EL (cell line): ENCODE results near the gene KCTD16.

Experiments used
- DNase-seq: peaks from one replicate; pipeline ENCODE4 v3.0.0-alpha.2; 2016

The KCTD16 gene

DNA sequence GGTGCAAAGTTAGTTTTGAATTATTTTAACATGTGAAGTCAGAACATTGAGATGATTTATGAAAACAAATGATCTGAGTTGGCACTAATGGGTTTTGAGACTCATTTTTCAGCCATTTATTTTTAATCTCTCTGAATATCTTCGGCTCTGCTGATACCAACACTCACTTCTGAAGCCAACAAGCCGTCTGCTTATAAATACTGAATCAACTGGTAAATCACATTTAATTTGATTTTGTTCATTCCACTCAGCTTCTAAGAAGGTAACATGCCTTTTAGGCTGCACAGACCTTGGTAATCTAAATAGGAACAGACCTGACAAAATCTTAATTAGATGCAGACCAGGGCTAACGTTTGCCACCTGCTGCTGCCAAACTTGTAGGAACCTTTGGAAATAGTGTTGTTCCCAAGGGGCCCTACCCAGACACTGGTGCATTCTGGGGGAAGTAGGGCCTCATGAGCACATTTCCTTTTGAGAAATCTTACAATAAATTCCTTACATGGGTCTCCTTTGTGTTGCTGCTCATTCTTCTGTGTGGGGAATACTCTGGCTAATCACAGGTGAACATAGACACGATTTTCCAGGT lies 182.2 kb downstream of the KCTD16 start:
- no peak for DNase-seq

DNA sequence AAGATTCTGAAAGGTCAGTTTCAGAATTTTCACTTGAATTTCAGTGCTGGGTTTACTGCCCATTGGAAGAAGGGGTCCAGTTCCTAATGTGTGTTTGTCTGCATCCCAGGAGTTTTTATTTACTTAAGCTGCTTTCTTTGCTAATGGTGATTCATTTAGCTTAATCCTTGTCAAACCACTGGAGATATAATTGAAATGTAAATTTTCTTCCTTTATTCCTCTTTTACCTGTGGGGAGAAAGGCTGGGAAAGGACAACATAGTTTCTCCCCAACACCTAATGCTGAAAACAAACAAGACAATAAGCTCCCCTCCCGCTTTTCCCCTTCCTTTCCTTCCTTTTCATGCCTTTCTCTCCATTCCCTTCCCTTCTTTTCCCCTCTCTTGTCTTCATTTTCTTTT lies 185.8 kb downstream of the KCTD16 start:
- DNase-seq = no peak

DNA sequence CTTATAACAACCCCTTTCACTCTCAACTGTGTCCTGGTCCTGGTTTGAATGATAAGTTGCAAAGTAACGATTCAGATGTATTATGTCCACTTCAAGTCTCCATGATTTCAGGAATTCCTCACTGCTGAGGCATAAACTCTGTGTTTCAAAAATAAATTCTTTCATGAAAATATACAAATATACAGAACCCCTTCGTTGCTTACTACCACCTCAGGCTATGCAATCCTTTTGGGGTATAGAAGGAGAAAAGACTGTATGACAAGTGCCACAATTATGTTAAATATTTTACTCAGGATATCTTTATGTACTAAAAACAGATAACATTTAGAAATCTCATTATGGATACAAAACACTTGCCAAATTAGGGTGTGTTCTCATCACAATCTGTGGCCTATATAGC lies 190.7 kb downstream of the KCTD16 start:
- peak; percentile 81 for DNase-seq

DNA sequence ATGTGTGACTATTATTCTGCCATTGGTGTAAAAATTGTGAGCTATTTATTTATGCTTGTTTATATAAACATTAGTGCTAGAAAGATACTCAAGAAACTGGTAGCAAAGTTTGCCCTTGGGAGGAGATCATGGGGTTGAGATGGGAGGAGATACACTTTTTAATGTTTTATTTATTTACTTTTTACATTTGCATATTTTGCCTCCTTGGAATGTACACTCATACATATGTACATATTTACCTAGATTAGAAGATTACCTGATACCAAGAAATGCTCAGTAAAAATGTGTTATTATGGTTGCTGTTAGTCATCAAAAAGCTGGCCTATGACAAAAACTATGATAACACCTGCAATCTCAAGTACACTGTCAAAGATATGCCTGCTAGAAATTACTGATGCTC lies 195.2 kb downstream of the KCTD16 start:
- DNase-seq = no peak

DNA sequence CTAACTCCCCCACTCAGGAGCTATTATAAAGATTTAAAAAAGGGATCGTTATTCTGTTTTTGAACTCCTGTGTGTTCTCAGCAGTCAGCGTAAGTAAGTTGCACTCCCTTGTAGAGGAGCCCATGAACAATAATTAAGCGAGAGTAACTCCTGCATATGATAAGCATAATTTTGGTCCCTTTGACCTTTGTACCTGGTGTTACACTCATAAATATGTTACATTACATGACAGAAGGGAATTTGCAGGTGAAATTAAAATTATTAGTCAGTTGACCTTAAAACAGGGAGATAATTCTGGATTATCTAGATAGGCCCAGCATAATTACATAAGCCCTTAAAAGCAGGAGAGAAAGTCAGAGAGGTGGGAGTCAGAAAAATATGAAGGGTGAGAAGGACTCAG lies 197.3 kb downstream of the KCTD16 start:
- no peak for DNase-seq

DNA sequence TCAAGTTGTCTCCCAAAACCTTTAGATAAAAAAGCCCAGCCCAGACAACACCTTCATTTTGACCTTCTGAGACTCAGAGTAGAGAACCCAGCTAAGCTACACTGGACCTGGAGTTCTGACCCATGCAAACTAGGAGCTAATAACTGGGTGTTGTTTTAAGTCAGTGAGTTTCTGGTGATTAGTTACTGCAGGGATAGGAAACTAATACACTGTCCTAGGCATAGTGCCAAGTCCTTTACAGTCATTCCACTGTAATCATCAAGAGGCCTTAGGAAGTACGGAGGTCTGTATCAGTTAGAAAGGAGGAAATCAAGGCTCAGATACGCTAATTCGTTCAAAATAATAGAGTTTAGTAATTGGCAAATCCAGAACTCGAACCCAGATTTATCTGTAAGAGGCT lies 197.9 kb downstream of the KCTD16 start:
- peak; percentile 66 for DNase-seq

DNA sequence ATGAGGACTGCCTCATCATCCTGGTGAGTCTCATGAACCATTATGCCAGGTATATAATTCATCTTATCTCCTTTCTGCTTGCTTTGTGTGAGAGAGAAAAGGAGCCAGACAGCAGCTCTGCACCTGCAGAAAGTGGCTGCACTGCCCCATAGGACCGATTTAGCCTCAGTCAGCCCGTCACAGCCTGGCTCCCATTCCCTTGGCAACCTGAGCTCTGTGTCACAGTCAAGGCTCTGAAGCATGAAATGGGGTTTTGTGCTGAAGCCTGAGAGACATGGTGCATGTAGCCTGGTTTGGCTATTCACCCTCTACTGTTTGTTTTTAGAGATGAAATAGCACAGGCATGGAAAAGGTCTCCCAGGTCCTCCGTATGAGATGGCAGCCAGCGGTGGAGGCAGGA lies 198.3 kb downstream of the KCTD16 start:
- no peak for DNase-seq

DNA sequence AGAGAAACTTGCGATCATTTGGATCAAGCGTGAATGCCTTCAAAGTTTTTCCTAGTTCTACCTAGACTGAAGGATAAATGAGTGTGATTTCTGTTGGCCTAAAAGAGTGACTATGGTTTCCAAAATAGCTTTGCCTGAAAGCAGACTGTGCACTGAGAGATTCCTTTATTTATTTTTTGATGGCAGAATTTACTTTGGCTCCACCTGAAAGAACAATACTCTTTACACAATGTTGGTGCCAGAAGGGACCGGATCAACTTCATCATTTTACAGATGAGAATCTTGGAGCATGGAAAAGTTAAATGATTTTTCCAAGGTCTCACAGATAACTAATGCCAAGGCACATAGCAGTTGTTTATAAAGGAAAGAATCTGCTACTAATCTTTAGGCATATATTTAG lies 199.6 kb downstream of the KCTD16 start:
- DNase-seq = no peak

DNA sequence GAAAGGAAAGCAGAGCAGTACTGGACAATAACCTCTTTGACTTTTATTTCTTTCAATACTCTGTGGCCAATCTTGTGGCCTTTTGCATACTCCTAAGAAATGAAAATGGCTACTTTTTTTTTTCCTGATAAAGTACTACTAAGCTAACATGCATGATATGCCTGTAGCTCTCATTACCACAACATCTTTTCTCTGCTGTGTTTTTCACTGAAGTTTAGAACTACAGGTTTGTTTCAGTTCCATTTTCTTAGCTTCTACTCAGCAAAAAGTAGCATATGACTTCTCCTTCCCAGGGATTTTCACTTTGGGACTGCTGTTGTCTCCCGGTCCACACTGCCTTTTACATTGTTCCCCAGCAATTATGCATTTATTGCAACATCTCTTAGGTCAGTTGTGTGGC lies 204.0 kb downstream of the KCTD16 start:
- no peak for DNase-seq

DNA sequence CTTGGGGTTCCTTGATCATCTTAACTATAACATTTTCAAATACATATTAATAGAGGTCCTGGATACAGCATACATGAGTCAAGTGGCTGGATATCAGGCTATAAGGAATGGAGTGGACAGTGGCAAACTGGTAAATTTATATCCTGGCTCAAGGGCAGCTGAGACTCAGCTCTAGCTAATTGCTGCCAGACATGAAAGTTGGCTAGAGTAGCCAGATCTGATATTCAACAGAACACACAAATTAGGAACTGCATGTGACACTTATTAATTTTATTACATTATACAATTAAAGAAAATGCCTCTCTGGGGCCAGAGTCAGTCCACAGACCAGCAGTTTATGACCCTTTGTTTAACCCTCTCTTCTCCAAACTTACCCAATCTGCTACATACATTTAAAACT lies 206.5 kb downstream of the KCTD16 start:
- DNase-seq = no peak

DNA sequence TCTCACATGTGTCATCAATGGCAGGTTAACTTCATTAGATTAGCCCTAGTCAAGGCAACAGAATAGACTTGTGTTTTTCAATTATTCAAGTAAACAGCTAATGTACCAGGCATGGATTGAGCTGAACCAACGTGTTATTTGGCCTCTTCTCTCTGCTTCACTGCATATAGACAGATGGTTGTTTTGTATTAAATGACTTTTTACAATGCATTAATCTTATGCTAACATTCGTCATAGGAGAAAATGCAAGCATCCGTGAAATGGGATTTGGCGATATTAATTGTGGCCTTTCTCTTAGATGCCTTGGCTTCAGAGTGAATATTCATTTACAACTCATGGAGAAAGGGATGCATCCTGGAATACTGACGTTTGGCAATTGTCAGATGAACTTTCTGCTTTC lies 208.0 kb downstream of the KCTD16 start:
- no peak for DNase-seq

DNA sequence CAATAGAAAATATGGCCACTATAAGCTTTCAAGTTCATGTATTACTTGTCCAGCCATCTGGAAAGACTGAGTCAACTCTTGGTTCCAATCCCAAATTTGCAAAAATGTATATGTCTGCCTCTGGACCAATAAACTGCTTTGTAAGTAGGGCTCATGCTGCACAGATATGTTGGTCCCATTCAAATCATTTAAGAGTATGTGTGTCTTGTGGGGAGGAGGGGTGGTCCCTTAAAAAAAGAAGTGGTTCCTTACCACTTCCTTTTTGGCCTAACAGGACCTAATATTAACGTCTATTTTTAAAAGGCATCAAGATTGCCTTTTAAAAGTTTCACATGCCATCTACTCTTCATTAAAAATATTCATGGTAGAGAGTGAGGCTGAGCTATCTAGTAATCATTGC lies 214.9 kb downstream of the KCTD16 start:
- no peak for DNase-seq

DNA sequence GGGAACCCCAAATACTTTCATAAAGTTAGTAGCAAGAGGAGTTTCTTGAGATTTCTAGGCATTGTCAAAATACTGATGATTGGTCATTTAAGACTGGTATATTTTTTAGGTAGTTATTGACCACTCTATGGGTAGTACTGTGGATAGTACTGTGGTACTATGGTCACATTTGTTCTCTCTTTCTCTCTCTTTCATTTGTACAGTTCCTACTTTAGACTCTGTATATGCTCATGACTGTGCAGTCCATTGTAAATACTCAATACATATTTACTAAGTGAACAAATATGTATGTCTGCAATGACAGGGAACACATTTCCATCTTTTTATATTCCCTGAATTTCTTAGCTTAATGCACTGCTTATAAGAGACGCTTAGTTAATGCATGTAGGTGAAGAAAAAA lies 215.6 kb downstream of the KCTD16 start:
- DNase-seq = no peak

DNA sequence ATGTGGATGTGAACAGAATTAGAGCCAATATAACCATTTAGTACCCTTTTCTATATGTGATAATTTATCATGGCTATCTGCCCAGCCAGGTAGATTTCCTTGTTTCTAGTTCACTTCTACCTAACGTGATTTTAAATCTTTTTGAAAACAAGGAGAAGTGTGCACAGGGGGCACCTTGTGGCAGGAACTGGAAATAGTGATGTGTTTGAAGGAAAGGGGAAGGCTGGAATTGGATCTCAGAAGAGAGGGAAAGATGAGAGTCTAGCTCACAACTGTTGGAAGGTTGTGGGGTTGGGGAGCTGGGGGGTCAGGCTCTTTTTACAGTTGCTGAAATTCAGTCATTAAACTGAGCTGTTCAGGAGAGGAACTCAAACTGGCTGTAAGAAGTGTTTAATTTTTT lies 219.5 kb downstream of the KCTD16 start:
- DNase-seq = peak; percentile 19

DNA sequence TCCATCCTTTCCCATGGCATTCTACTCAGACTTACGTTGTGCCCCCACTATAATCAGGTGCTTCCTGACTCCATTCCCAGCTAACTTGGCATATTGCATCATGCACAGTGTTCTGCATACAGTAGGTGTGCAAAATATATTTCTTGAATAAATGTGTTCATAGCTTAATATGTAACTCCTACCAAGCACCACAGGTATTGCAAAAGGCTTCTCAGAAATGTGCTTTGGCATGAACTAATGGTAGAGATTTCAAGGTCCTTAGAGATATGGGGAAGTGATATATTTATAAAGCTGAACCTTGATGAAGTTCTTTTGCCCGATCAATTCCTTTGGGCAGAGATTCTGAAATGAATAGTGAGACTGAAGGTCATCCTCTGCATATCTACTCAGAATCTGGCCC lies 220.4 kb downstream of the KCTD16 start:
- no peak for DNase-seq

DNA sequence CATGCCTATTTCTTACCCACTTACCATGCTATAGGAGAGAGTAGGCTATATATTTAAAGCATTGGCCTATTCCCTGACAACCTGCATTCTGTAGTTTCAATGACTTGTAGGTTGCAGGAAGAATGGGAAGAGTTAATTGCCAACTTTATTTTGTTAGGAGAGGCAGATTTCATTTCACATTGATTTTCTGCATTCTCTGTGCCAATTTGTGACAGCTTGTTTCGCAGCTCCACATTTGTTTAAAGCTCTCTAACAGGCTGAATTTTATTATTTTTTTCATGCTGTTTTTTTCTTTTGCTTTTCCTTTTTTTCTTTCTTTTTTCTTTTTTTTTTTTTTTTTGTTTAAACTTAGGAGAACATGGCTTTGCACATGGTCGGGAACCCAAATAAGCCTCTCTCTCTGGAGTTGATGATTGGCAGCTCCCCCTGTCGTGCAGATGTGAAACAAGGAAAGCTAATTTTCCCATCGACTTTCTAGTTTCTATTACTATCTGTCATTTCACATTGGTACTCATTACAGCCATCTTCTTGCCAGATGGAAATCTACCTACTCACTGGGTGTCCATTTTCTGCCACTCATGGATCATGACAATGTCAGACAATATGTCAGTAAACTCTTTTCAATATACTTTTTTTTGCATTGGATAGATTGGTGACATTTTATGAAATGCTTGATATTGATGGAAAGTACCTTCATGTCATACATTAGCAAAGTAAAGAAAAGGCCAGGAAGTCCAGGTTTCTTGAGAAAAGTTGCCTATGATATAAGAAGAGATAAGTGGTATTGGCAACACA lies 223.2 kb downstream of the KCTD16 start:
- no peak for DNase-seq

DNA sequence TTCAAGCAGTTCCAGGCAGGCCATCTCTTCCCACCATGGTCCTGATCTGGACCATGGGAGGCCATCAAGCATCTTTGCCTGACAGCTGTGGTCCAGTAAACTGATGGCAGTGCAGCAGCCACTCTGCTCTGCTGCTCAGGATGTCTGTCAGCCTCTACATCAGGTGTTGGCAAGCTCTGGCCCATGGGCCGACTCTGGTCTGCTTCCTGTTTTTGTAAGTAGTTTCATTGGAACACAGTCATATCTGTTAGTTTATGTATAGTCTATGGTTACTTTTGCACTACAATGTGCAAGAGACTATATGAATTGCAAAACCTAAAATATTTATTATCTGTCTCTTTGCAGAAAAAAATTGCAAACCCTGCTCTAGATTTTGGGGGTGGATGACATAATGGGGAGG lies 225.0 kb downstream of the KCTD16 start:
- DNase-seq = no peak

DNA sequence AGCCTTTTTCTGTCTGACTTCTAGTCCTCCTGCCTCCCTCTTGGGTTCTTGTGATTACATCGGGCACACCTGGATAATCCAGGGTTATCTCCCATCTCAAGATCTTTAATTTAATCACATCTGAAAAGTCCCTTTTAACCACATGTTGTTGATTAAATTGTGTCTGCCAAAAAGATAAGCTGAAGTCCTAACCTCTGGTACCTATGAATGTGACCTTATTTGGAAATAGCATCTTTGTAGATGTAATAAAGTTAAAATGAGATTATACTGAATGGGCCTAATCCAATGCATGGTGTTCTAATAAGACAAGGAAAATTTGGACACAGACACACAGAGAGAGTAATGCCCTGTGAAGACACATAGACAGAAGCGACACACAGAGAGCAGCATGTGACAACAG lies 232.4 kb downstream of the KCTD16 start:
- no peak for DNase-seq

DNA sequence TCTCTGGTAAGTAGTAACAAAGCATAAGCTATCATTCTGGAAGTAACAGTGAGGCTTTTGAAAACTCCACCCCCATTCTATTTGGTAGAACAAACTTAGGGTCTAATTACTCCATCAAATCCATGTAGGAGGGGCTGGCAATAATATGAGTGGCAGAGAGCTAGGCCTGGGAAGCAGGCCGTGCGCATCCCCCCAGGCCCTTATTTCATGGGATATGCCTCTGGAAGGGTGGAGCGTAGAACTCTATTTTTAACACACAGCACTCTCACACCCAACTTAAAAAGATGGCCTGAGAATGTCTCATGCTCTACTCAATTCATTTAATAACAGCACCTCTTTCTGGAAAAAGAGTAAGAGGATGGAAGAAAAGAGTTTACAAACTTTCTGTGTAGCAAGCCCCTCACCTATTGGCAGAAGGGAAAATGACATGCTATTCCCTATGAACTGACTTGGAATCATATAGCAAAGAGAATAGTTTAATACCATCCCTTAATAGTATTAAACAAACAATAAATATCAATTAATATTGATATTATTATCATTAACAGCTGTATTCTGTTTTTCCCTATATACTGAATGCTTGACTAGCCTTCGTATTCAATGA lies 233.2 kb downstream of the KCTD16 start:
- DNase-seq = no peak

DNA sequence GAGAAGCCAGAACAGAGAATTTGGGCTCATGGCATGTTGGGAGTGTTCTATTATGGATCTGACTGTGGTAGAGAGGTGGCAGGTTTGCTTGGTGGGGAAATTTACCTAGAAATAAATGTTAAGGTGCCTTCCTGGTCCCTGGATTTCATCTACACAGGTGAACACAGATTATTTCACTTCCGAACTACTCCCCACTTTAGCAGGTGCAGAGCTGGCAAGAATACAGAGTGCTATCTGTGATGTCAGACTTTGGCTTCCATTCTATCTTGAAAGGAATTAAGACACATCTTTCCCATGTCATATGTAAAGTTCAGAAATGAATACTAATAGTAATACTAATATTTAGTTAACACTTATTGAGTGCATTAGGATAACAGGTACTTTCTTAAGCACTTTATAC lies 234.0 kb downstream of the KCTD16 start:
- DNase-seq = no peak

DNA sequence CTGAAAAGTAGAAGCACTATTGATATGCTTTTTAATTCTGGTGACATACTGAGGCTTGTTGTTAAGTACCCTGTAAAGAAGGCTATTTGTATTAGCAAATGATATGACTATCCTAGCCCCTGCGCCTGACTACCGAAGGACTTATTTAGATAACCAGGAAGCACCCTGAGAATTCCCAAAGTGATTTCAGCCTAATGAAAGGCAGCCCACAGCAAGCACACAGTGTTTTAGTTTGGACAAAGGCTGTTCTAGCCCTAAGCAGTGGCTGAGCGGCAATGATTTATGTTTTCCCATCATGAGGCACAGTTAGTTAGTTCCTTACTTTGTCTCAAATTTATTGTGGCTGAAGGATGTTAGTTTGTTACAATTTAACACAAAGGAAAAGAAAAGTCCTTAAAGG lies 235.3 kb downstream of the KCTD16 start:
- no peak for DNase-seq

DNA sequence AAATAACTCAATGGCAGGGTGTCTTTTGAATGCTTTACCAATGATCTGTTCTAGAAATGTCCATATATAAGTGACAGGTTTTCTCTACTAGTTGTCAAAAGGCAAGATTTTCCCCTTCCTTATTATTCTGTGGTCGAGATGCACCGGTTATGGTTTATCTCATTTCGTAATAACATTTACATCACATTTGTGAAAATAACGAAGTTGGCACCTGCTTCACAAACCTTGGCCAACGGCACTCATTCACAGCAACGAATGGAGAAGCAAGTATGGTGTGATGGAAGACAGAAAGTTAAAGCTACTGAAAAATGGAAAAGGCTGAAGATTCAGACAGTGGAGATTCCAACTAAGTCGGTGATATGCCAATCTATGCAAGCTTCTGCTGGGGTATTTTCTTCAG lies 235.8 kb downstream of the KCTD16 start:
- no peak for DNase-seq

DNA sequence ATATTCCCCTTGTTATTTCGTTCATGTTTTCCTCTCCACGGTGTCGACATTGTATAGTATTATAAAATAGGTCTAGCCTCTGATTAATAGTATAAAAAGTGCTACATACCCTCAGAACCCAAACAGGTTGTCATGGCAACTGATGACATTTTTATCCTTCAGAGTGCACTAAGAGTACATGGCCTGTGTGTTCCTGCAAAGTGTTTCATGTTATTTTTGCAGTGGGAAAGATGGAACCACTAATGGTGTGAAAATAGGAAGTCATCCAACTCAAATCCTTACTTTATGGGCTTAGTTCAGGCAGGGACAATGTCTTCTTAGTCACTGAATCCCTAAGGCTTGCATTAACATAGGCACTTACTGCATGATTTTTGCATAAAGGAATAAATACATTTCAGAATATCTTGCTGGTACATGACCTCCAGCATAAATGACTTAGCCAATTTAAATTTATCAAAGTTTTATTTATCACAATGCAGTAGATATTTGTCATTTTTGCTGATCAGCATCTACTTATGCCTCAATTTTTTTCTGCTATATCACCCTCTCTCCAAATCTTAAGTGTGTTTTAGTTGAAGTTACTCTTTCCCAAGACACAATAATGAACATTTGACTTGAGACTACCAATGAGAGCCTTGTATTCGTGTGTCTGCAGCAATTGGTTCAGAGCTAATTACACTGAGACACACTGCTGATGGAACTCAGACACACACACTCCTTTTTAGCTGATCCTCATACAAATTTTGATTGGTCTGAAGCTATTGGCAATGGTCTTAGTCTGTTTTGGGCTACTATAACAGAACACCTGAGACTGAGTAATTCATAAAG lies 243.7 kb downstream of the KCTD16 start:
- DNase-seq = no peak

DNA sequence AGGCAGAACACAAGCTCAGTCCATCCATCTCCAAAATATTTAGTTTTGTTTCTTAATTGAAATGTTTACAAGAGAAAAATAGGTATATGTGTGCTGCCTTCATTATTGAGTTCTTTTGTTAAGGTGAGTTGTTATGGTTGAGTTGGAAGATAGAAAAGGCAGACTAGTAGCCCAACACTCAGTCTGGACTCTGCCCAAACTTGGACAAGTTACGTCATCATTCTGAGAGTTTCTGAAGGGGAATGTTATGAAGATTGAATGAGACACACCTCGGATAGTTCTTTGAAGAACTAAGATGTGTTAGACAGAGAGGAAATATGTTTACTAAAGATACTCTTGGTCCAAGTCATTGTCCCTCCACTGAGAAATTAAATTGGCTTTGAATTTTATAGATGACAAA lies 245.5 kb downstream of the KCTD16 start:
- no peak for DNase-seq
